ENCODE results near the gene GPN2.

The GPN2 gene

GRCh38 chr1:26832249-26832960, 57.7 kb downstream of the GPN2 start:
- DNase-seq (ENCODE audit: low read depth in 1 of 2, low spot score in 1 of 2), result no peak

- DNase-seq (ENCODE audit: low read depth in 1 of 2, low spot score in 1 of 2), result no peak
Measured at GRCh38 chr1:26831546-26832248, 58.4 kb downstream of the GPN2 start.

GRCh38 chr1:26831059-26831458, 59.0 kb downstream of the GPN2 start:
- no peak for DNase-seq (ENCODE audit: low read depth in 1 of 2, low spot score in 1 of 2)

GRCh38 chr1:26829184-26829911, 60.7 kb downstream of the GPN2 start:
- DNase-seq (ENCODE audit: low read depth in 1 of 2, low spot score in 1 of 2), result no peak

DNA sequence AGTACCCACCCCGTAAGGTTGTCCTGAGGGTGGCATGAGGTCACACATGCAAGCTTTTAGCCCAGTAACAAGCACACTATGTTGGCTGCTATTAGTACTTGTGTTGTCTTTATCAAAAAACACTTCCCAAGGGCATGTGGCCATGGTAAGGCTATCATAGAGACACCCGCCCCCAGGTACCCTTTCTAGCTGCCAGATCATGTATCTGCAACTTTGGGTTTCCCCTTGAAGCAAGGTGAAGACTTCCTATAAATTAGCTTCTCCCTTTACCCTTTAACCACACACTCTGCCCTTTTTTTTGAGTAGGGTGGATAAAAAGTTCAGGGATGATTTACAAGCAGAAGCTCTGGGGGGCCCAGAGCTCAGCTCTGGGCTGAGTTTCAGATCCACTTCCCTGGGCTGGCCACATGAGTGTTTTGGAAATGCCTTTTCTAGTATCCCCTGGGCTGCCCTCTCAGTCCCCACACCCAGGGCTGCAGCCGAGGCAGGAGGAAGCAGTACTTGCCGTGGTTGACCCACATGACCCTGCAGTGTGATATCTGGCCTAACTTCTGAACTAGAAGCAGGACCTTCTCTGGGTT, 61.6 kb downstream of the GPN2 start:
- DNase-seq (ENCODE audit: low read depth in 1 of 2, low spot score in 1 of 2), result no peak

GRCh38 chr1:26827663-26828062, 62.4 kb downstream of the GPN2 start:
- no peak for DNase-seq (ENCODE audit: low read depth in 1 of 2, low spot score in 1 of 2)

GRCh38 chr1:26827106-26827604, 62.9 kb downstream of the GPN2 start:
- DNase-seq (ENCODE audit: low read depth in 1 of 2, low spot score in 1 of 2), result no peak

GRCh38 chr1:26826261-26827105, 63.6 kb downstream of the GPN2 start, which contains the start of gene ZDHHC18:
Gene ZDHHC18 (plus strand): TSS chr1:26826688. CDS start chr1:26826805, 117 bp downstream.
- DNase-seq (ENCODE audit: low read depth in 1 of 2, low spot score in 1 of 2), result peak; percentile 58 to 68
